Measurements from ENCODE around the gene ERBB4.
A peak's percentile ranks its signal among the peaks of the same experiment; 100 is the strongest.

Gene ERBB4

DNA sequence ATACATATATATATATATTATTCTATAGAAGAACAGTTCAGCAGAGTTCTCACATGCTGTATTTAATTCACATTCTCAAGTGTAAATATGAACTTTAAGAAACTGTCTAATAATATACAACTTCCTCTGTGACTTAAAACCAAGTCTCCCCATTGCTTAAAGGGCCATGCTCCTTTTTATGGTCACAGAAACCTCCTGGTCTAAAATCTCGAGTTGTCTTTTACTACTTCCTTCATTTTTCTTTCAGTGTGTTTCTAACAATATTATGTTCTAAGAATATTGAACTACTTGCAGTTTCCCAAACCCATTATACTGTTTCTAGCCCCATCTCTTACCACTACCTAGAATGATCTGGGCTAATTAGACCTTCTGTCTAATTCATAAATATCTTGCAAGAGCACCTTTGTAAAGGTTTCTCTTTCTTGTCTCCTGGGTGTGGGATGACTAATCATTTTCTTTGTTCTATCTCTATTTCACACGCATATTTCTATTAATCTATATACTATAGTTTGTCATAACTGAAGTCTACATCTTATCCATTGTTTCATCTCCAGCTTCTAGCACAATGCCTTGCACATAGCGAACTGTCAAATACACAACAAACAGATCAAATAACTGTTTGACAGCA is 48.8 kb downstream of the ERBB4 start:
- no peak overlapping the region for H3K4ac ChIP-seq (ENCODE audit: low read length)
- H3K79me1 ChIP-seq (ENCODE audit: low read depth, low read length): no peaks in the 10 kb centered on the region
- peaks cover under 1 to 2% of the 10 kb centered on the region in 2 donors for H3K4me1 ChIP-seq (ENCODE audit: control insufficient read depth in 2 of 2, insufficient read depth in 1 of 2, low read depth in 1 of 2, low read length in 2 of 2)
- no peak overlapping the region for H3K23ac ChIP-seq (ENCODE audit: low read depth, low read length, poor library complexity)
- no peak overlapping the region for H2BK120ac ChIP-seq (ENCODE audit: low read depth, low read length)
- DNase-seq (ENCODE audit: low spot score): no peak
- H3K4me3 ChIP-seq (ENCODE audit: low read length in 2 of 2): no peak overlapping the region
- no CpG with 5 or more reads among the region's 3 CpGs for WGBS, 2 donors (ENCODE audit: extremely low coverage in 2 of 2, insufficient read length in 2 of 2, insufficient replicate concordance in 1 of 2)
- no peaks in the 10 kb centered on the region for H3K9me3 ChIP-seq (replicated peaks in 1 of 2; ENCODE audit: control insufficient read depth in 2 of 2, insufficient read depth in 1 of 2, low read depth in 1 of 2, low read length in 2 of 2)
- H3K27ac ChIP-seq (replicated peaks; ENCODE audit: low read length): no peak overlapping the region
- H2BK15ac ChIP-seq (ENCODE audit: low read length): no peak overlapping the region
- H3K4me2 ChIP-seq (ENCODE audit: insufficient read depth, low read length, poor library complexity, severe bottlenecking): no peak overlapping the region
- no peak overlapping the region for H2AFZ ChIP-seq (ENCODE audit: low read length)
- no peak overlapping the region for H3K9ac ChIP-seq (ENCODE audit: low read depth, low read length, poor library complexity)
- H2AK5ac ChIP-seq (ENCODE audit: low read depth, low read length): no peak overlapping the region
- no peak overlapping the region for H2BK5ac ChIP-seq (ENCODE audit: low read length)
- H4K8ac ChIP-seq (ENCODE audit: low read depth, low read length): no peak overlapping the region
- no peaks in the 10 kb centered on the region for H3K27me3 ChIP-seq (ENCODE audit: control insufficient read depth in 3 of 3, insufficient read depth in 3 of 3, low read depth in 1 of 3, low read length in 3 of 3)
- H3K36me3 ChIP-seq (replicated peaks in 1 of 2; ENCODE audit: control insufficient read depth in 2 of 2, insufficient read depth in 2 of 2, low read length in 2 of 2): no peaks in the 10 kb centered on the region
- no peak overlapping the region for H3K18ac ChIP-seq (ENCODE audit: low read length)
- H2BK12ac ChIP-seq (ENCODE audit: low read length): no peak overlapping the region
- H3K14ac ChIP-seq (ENCODE audit: low read length): no peak overlapping the region
- H4K91ac ChIP-seq (ENCODE audit: low read depth, low read length, poor library complexity): no peak overlapping the region

DNA sequence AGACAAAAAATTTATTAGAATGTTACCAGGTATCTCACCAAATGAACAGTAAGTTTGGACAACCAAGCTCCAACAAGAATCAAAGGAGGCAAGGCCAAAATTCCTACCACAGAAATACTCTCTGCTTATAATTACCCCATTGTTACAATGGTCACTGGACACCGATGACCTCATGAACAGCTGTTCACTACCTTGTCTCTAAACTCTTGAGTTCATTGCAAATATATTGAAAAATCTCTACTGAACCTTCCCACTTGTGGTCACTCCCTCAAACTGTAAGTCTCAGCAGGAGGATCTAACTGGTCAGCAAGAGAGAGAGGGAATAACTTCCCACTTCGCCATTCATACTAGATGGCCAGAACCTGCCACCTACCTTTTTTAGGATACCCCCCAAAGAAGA is 50.0 kb downstream of the ERBB4 start:
- Histone ChIP-seq H4K8ac (ENCODE audit: low read depth, low read length) (no peak overlapping the region), H2BK120ac (ENCODE audit: low read depth, low read length) (no peak overlapping the region), H2BK12ac (ENCODE audit: low read length) (no peak overlapping the region), H3K4me3 (ENCODE audit: low read length in 2 of 2) (no peak overlapping the region), H3K27ac (replicated peaks; ENCODE audit: low read length) (no peak overlapping the region), H4K91ac (ENCODE audit: low read depth, low read length, poor library complexity) (no peak overlapping the region), H3K79me1 (ENCODE audit: low read depth, low read length) (no peaks in the 10 kb centered on the region), H3K27me3 (ENCODE audit: control insufficient read depth in 3 of 3, insufficient read depth in 3 of 3, low read depth in 1 of 3, low read length in 3 of 3) (no peaks in the 10 kb centered on the region), H2AFZ (ENCODE audit: low read length) (no peak overlapping the region), H3K9me3 (replicated peaks in 1 of 2; ENCODE audit: control insufficient read depth in 2 of 2, insufficient read depth in 1 of 2, low read depth in 1 of 2, low read length in 2 of 2) (no peaks in the 10 kb centered on the region), H3K18ac (ENCODE audit: low read length) (no peak overlapping the region), H3K9ac (ENCODE audit: low read depth, low read length, poor library complexity) (no peak overlapping the region), H2BK5ac (ENCODE audit: low read length) (no peak overlapping the region), H3K14ac (ENCODE audit: low read length) (no peak overlapping the region), H2AK5ac (ENCODE audit: low read depth, low read length) (no peak overlapping the region), H2BK15ac (ENCODE audit: low read length) (no peak overlapping the region), H3K23ac (ENCODE audit: low read depth, low read length, poor library complexity) (no peak overlapping the region), H3K4ac (ENCODE audit: low read length) (no peak overlapping the region), H3K36me3 (replicated peaks in 1 of 2; ENCODE audit: control insufficient read depth in 2 of 2, insufficient read depth in 2 of 2, low read length in 2 of 2) (no peaks in the 10 kb centered on the region), H3K4me1 (ENCODE audit: control insufficient read depth in 2 of 2, insufficient read depth in 1 of 2, low read depth in 1 of 2, low read length in 2 of 2) (peaks cover 1 to 7% of the 10 kb centered on the region in 2 donors), H3K4me2 (ENCODE audit: insufficient read depth, low read length, poor library complexity, severe bottlenecking) (no peak overlapping the region)
- no CpG with 5 or more reads among the region's 2 CpGs for WGBS, 2 donors (ENCODE audit: extremely low coverage in 2 of 2, insufficient read length in 2 of 2, insufficient replicate concordance in 1 of 2)
- no peak for DNase-seq (ENCODE audit: low spot score)

DNA sequence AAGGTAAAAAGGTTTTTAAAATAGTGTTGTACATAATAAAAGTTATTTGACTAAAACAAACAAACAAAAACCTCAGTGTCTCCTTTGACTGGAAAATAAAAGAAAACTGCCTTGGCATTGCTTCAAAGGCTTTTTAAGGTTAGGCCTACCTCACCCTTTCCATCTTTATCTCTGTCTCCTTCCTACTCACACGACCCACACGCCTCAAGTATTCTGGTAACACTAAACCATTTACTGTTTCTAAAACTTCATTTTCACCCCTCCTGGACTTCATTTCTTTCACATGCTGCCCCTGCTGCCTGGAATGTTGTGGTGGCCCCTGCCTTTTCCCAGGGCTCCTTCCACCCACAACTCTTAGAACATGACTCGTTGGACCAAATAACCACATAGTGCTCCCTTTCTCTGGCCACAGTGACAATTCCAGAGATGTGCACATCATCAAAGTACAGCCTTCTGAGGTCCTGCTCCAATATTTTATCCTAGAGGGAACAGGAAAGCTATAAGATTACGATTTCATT is 54.0 kb downstream of the ERBB4 start:
- Histone ChIP-seq H3K14ac (ENCODE audit: low read length) (no peak overlapping the region), H2AK5ac (ENCODE audit: low read depth, low read length) (no peak overlapping the region), H3K4me3 (ENCODE audit: low read length in 2 of 2) (no peak overlapping the region), H2BK12ac (ENCODE audit: low read length) (no peak overlapping the region), H3K4ac (ENCODE audit: low read length) (no peak overlapping the region), H2BK5ac (ENCODE audit: low read length) (no peak overlapping the region), H3K9ac (ENCODE audit: low read depth, low read length, poor library complexity) (no peak overlapping the region), H2BK15ac (ENCODE audit: low read length) (no peak overlapping the region), H3K23ac (ENCODE audit: low read depth, low read length, poor library complexity) (no peak overlapping the region), H4K8ac (ENCODE audit: low read depth, low read length) (no peak overlapping the region), H3K27me3 (ENCODE audit: control insufficient read depth in 3 of 3, insufficient read depth in 3 of 3, low read depth in 1 of 3, low read length in 3 of 3) (no peaks in the 10 kb centered on the region), H3K79me1 (ENCODE audit: low read depth, low read length) (no peaks in the 10 kb centered on the region), H4K91ac (ENCODE audit: low read depth, low read length, poor library complexity) (no peak overlapping the region), H3K36me3 (replicated peaks in 1 of 2; ENCODE audit: control insufficient read depth in 2 of 2, insufficient read depth in 2 of 2, low read length in 2 of 2) (no peaks in the 10 kb centered on the region), H3K9me3 (replicated peaks in 1 of 2; ENCODE audit: control insufficient read depth in 2 of 2, insufficient read depth in 1 of 2, low read depth in 1 of 2, low read length in 2 of 2) (no peaks in the 10 kb centered on the region), H3K18ac (ENCODE audit: low read length) (no peak overlapping the region), H3K4me1 (ENCODE audit: control insufficient read depth in 2 of 2, insufficient read depth in 1 of 2, low read depth in 1 of 2, low read length in 2 of 2) (peaks cover 1 to 7% of the 10 kb centered on the region in 2 donors), H3K27ac (replicated peaks; ENCODE audit: low read length) (no peak overlapping the region), H3K4me2 (ENCODE audit: insufficient read depth, low read length, poor library complexity, severe bottlenecking) (no peak overlapping the region), H2BK120ac (ENCODE audit: low read depth, low read length) (no peak overlapping the region), H2AFZ (ENCODE audit: low read length) (peak overlapping the region; percentile 33)
- no peak for DNase-seq (ENCODE audit: low spot score)
- WGBS, 2 donors (ENCODE audit: extremely low coverage in 2 of 2, insufficient read length in 2 of 2, insufficient replicate concordance in 1 of 2): 100% methylated on average over 1 of the region's 4 CpGs; no CpG with 5 or more reads in 1 of the 2 donors

DNA sequence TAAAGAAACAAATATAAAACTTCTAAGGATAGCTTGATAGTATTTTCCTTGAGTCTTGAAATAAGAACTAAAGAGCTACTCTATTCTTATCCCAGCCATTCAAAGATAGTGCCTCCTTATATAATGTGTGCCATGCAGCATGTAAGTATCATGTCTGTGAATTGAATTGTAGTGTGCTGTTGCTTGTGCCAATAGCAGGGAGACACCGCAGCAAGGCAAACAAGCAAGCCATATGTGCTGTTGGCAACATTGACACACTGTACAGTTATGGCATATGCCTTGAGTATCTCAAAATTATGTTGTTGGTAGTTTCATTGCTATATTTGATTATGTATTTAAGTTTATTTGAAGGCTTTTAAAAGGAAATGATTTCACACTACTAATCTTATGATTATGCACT is 58.2 kb downstream of the ERBB4 start:
- no peak overlapping the region for H2BK15ac ChIP-seq (ENCODE audit: low read length)
- peaks cover 1 to 7% of the 10 kb centered on the region in 2 donors for H3K4me1 ChIP-seq (ENCODE audit: control insufficient read depth in 2 of 2, insufficient read depth in 1 of 2, low read depth in 1 of 2, low read length in 2 of 2)
- no peak overlapping the region for H3K18ac ChIP-seq (ENCODE audit: low read length)
- H2BK120ac ChIP-seq (ENCODE audit: low read depth, low read length): no peak overlapping the region
- no peak overlapping the region for H3K27ac ChIP-seq (replicated peaks; ENCODE audit: low read length)
- H3K9ac ChIP-seq (ENCODE audit: low read depth, low read length, poor library complexity): peak overlapping the region; percentile 40
- no peaks in the 10 kb centered on the region for H3K36me3 ChIP-seq (replicated peaks in 1 of 2; ENCODE audit: control insufficient read depth in 2 of 2, insufficient read depth in 2 of 2, low read length in 2 of 2)
- H2BK5ac ChIP-seq (ENCODE audit: low read length): no peak overlapping the region
- DNase-seq (ENCODE audit: low spot score): no peak
- no peak overlapping the region for H2BK12ac ChIP-seq (ENCODE audit: low read length)
- no peak overlapping the region for H3K14ac ChIP-seq (ENCODE audit: low read length)
- no peak overlapping the region for H3K4ac ChIP-seq (ENCODE audit: low read length)
- no peaks in the 10 kb centered on the region for H3K27me3 ChIP-seq (ENCODE audit: control insufficient read depth in 3 of 3, insufficient read depth in 3 of 3, low read depth in 1 of 3, low read length in 3 of 3)
- no peak overlapping the region for H4K8ac ChIP-seq (ENCODE audit: low read depth, low read length)
- no peak overlapping the region for H3K4me3 ChIP-seq (ENCODE audit: low read length in 2 of 2)
- WGBS, 2 donors (ENCODE audit: extremely low coverage in 2 of 2, insufficient read length in 2 of 2, insufficient replicate concordance in 1 of 2): no CpG with 5 or more reads among the region's 1 CpG
- H2AFZ ChIP-seq (ENCODE audit: low read length): no peak overlapping the region
- H4K91ac ChIP-seq (ENCODE audit: low read depth, low read length, poor library complexity): no peak overlapping the region
- H3K9me3 ChIP-seq (replicated peaks in 1 of 2; ENCODE audit: control insufficient read depth in 2 of 2, insufficient read depth in 1 of 2, low read depth in 1 of 2, low read length in 2 of 2): no peaks in the 10 kb centered on the region
- no peak overlapping the region for H3K23ac ChIP-seq (ENCODE audit: low read depth, low read length, poor library complexity)
- H3K79me1 ChIP-seq (ENCODE audit: low read depth, low read length): no peaks in the 10 kb centered on the region
- H3K4me2 ChIP-seq (ENCODE audit: insufficient read depth, low read length, poor library complexity, severe bottlenecking): no peak overlapping the region
- no peak overlapping the region for H2AK5ac ChIP-seq (ENCODE audit: low read depth, low read length)

Measured in neuronal stem cell (in vitro differentiated cells).